A549 (cell line): Measurements from ENCODE around the gene NCAM2.

Experiments used
- CTCF ChIP-seq: fragments of >200 bp; sonication (Bioruptor Twin); formaldehyde crosslinking; IDR thresholded peaks from 3 replicates; pipeline ENCODE4 v1.5.1; 2016
- EHMT2 ChIP-seq: fragments of 200-600 bp; sonication (generic); IDR thresholded peaks from 2 replicates; pipeline ENCODE4 v1.6.1; 2016; ENCODE audit warnings: antibody characterized with exemption, low read depth, mild to moderate bottlenecking, moderate library complexity
- EP300 ChIP-seq, 2 experiments: fragments of >200 bp; sonication (Bioruptor Twin); formaldehyde crosslinking; IDR thresholded peaks; 2 replicates in 1 of 2; 3 replicates in 1 of 2; pipeline ENCODE4 v1.6.1; 2016 to 2017
- JUN ChIP-seq, 2 experiments: fragments of >200 bp; sonication (Bioruptor Twin); formaldehyde crosslinking; IDR thresholded peaks; 2 replicates in 1 of 2; 3 replicates in 1 of 2; pipeline ENCODE4 v1.6.1; 2016 to 2017
- MAFK ChIP-seq: fragments of 450-650 bp; IDR thresholded peaks from 2 replicates; pipeline ENCODE4 v1.6.1; 2014; ENCODE audit not compliant: partially characterized antibody
- MYC ChIP-seq: IDR thresholded peaks from 2 replicates; pipeline ENCODE4 v1.6.1; 2012; ENCODE audit warnings: mild to moderate bottlenecking, inconsistent platforms, low read length, improper control_type of control experiment, borderline replicate concordance
- POLR2A ChIP-seq: IDR thresholded peaks from 2 replicates; pipeline ENCODE4 v1.6.1; 2012; ENCODE audit warnings: mild to moderate bottlenecking, low read length
- RCOR1 ChIP-seq: fragments of 150-350 bp; IDR thresholded peaks from 2 replicates; pipeline ENCODE4 v1.6.1; 2014; ENCODE audit warnings: antibody characterized with exemption, low read length, low read depth
- SMC3 ChIP-seq: fragments of >200 bp; sonication (Bioruptor Twin); formaldehyde crosslinking; IDR thresholded peaks from 3 replicates; pipeline ENCODE4 v1.6.1; 2018; ENCODE audit warnings: inconsistent platforms
- ZSCAN20 ChIP-seq: fragments of 250-450 bp; sonication (Bioruptor Pico); IDR thresholded peaks from 2 replicates; pipeline ENCODE4 v1.8.0; 2022; ENCODE audit warnings: mild to moderate bottlenecking, moderate library complexity
- TF ChIP-seq, protein P1 (sequence below): fragments of 200-600 bp; sonication (generic); IDR thresholded peaks from 2 replicates; pipeline ENCODE4 v1.6.1; 2016; ENCODE audit warnings: antibody characterized with exemption, mild to moderate bottlenecking, moderate library complexity
- TF ChIP-seq, protein P2 (sequence below): IDR thresholded peaks from 2 replicates; pipeline ENCODE4 v1.6.1; 2012

GRCh38 chr21:21205604-21206003 lies 207.4 kb downstream of the NCAM2 start:
- TF ChIP-seq EP300 (IDR thresholded peaks at IDR 0.05) (no peak), MAFK (no peak), MYC (no peak), CTCF (no peak), SMC3 (no peak), ZSCAN20 (CRISPR knock-in tag) (no peak), EHMT2 (no peak), JUN (IDR thresholded peaks at IDR 0.05) (no peak), POLR2A (no peak), RCOR1 (no peak)
- TF ChIP-seq, protein P1, sequence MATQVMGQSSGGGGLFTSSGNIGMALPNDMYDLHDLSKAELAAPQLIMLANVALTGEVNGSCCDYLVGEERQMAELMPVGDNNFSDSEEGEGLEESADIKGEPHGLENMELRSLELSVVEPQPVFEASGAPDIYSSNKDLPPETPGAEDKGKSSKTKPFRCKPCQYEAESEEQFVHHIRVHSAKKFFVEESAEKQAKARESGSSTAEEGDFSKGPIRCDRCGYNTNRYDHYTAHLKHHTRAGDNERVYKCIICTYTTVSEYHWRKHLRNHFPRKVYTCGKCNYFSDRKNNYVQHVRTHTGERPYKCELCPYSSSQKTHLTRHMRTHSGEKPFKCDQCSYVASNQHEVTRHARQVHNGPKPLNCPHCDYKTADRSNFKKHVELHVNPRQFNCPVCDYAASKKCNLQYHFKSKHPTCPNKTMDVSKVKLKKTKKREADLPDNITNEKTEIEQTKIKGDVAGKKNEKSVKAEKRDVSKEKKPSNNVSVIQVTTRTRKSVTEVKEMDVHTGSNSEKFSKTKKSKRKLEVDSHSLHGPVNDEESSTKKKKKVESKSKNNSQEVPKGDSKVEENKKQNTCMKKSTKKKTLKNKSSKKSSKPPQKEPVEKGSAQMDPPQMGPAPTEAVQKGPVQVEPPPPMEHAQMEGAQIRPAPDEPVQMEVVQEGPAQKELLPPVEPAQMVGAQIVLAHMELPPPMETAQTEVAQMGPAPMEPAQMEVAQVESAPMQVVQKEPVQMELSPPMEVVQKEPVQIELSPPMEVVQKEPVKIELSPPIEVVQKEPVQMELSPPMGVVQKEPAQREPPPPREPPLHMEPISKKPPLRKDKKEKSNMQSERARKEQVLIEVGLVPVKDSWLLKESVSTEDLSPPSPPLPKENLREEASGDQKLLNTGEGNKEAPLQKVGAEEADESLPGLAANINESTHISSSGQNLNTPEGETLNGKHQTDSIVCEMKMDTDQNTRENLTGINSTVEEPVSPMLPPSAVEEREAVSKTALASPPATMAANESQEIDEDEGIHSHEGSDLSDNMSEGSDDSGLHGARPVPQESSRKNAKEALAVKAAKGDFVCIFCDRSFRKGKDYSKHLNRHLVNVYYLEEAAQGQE = no peak
- TF ChIP-seq, protein P2, sequence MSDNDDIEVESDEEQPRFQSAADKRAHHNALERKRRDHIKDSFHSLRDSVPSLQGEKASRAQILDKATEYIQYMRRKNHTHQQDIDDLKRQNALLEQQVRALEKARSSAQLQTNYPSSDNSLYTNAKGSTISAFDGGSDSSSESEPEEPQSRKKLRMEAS = no peak
